HepG2 (cell line): ENCODE data around the gene P4HTM. TPM values are rescaled to one million over a fixed set of nuclear protein-coding genes. Genes with fewer than 3 reads are reported as not detected.

Experiments used
- ATAC-seq: fragments of 200-7000 bp; cut with Tn5 transposase; 3 replicates; pipeline ENCODE4 v1.9.1; 2020; ENCODE audit warnings: mild to moderate bottlenecking, moderate library complexity
- BruUV-seq: library from RNA; stranded (reverse); fragments of 400-500 nt; replicated peaks from 2 replicates; lab custom pipeline; 2021; lab: Mats Ljungman, UMichigan
- CTCF ChIA-PET: fragments of 300-600 bp; formaldehyde crosslinking; extraction: SDS; loops from one replicate; lab custom pipeline; 2021; ENCODE audit warnings: low total read pairs, inconsistent platforms, low intra/inter-chr PET ratio; lab: Yijun Ruan, JAX
- POLR2A ChIA-PET: fragments of 350-600 bp; sonication (Branson Sonifier 250); formaldehyde crosslinking; loops from one replicate; lab custom pipeline; 2020; ENCODE audit warnings: antibody characterized with exemption, inconsistent platforms; lab: Yijun Ruan, JAX
- DNase-seq: peaks from one replicate; pipeline ENCODE4 v3.0.0-alpha.2; 2015; ENCODE audit warnings: low spot score
- FAIRE-seq: peaks from 3 replicates; lab custom pipeline; 2011; peaks lifted over from hg19 to GRCh38; lab: Jason Lieb, UNC
- H2AFZ ChIP-seq: one replicate; pipeline ENCODE4 v1.6.1; 2011; ENCODE audit warnings: low read length, inconsistent platforms
- H3K27ac ChIP-seq: fragments of 300-600 bp; 3 replicates; pipeline ENCODE4 v1.8.0; 2011; ENCODE audit warnings: mixed run types, mild to moderate bottlenecking, mixed read lengths, low read length, inconsistent platforms; ENCODE audit not compliant: insufficient read depth; ENCODE audit errors: extremely low read length
- H3K27me3 ChIP-seq, 2 experiments: fragments of 200-600 bp in 1 of 2; 2 replicates in 1 of 2; 3 replicates in 1 of 2; pipeline versions ENCODE4 v1.6.0 to v1.8.0; 2011; ENCODE audit warnings: low read length in 2 of 2, mild to moderate bottlenecking in 2 of 2, moderate library complexity in 2 of 2, inconsistent platforms in 1 of 2; ENCODE audit not compliant: insufficient read depth in 2 of 2, control insufficient read depth in 1 of 2
- H3K36me3 ChIP-seq, 2 experiments: fragments of 200-600 bp in 1 of 2; replicated peaks in 1 of 2; 2 replicates in 1 of 2; 3 replicates in 1 of 2; pipeline versions ENCODE4 v1.5.1 to v1.8.0; 2011; ENCODE audit warnings: low read length in 2 of 2, inconsistent platforms in 1 of 2; ENCODE audit not compliant: insufficient read depth in 2 of 2, control insufficient read depth in 1 of 2
- H3K4me1 ChIP-seq: 2 replicates; pipeline ENCODE4 v1.5.1; 2012; ENCODE audit warnings: low read length, inconsistent platforms; ENCODE audit not compliant: insufficient read depth
- H3K4me2 ChIP-seq: 2 replicates; pipeline ENCODE4 v1.6.0; 2011; ENCODE audit warnings: low read depth, low read length, inconsistent platforms
- H3K4me3 ChIP-seq, 3 experiments: fragments of 200-600 bp in 1 of 3; sonication (generic), shearing (Covaris generic) in 1 of 3; replicated peaks in 1 of 3; 2 replicates each; pipeline ENCODE4 v1.5.1; 2011 to 2016; ENCODE audit warnings: low read length in 3 of 3, inconsistent platforms in 2 of 3, low read depth in 2 of 3, mild to moderate bottlenecking in 2 of 3, control low read depth in 1 of 3, mixed read lengths in 1 of 3; ENCODE audit not compliant: insufficient read depth in 1 of 3
- H3K79me2 ChIP-seq: one replicate; pipeline ENCODE4 v1.6.1; 2011; ENCODE audit warnings: low read length, inconsistent platforms; ENCODE audit not compliant: insufficient read depth
- H3K9ac ChIP-seq: 2 replicates; pipeline ENCODE4 v1.6.0; 2011; ENCODE audit warnings: mild to moderate bottlenecking, low read depth, low read length, inconsistent platforms; ENCODE audit not compliant: insufficient read depth
- H3K9me3 ChIP-seq: 2 replicates; pipeline ENCODE4 v1.5.1; 2012; ENCODE audit warnings: mild to moderate bottlenecking, low read length
- H4K20me1 ChIP-seq: 2 replicates; pipeline ENCODE4 v1.6.0; 2011; ENCODE audit warnings: inconsistent platforms, mild to moderate bottlenecking, low read length, moderate library complexity; ENCODE audit not compliant: insufficient read depth
- KDM4B ChIP-seq: sonication (generic); formaldehyde crosslinking; IDR thresholded peaks from 2 replicates; pipeline ENCODE4 v1.4.0; 2020; ENCODE audit warnings: missing genetic modification reagents
- MTA1 ChIP-seq: sonication (generic); formaldehyde crosslinking; IDR thresholded peaks from 2 replicates; pipeline ENCODE4 v1.4.0; 2020; ENCODE audit warnings: missing genetic modification reagents, mild to moderate bottlenecking, borderline replicate concordance
- NBN ChIP-seq: fragments of 450-650 bp; conservative IDR thresholded peaks from 2 replicates; pipeline ENCODE4 v1.6.1; 2017
- NR3C1 ChIP-seq: sonication (generic); formaldehyde crosslinking; IDR thresholded peaks from 2 replicates; pipeline ENCODE4 v1.4.0; 2020; ENCODE audit warnings: missing genetic modification reagents
- POLR2AphosphoS5 ChIP-seq: IDR thresholded peaks from 2 replicates; pipeline ENCODE4 v1.6.1; 2012; ENCODE audit warnings: low read depth, low read length
- RBFOX2 ChIP-seq: fragments of 200-400 bp; formaldehyde crosslinking; IDR thresholded peaks from 2 replicates; pipeline ENCODE4 v1.6.1; 2017; ENCODE audit warnings: low read depth, mild to moderate bottlenecking, low read length
- RBM39 ChIP-seq: fragments of 200-400 bp; formaldehyde crosslinking; IDR thresholded peaks from one replicate; pipeline ENCODE4 v1.6.1; 2018; ENCODE audit warnings: antibody characterized with exemption, mild to moderate bottlenecking, low read depth, low read length; ENCODE audit not compliant: poor library complexity, severe bottlenecking
- SOX13 ChIP-seq, 3 experiments: fragments of 450-650 bp in 1 of 3; sonication (generic) in 1 of 3; formaldehyde crosslinking in 1 of 3; IDR thresholded peaks in 2 of 3; conservative IDR thresholded peaks in 1 of 3; 2 replicates each; pipeline versions ENCODE4 v1.5.0 to v1.6.1; 2016 to 2020; ENCODE audit warnings: antibody characterized with exemption in 1 of 3, mild to moderate bottlenecking in 1 of 3, missing compliant biosample characterization in 1 of 3, missing genetic modification reagents in 1 of 3, moderate library complexity in 1 of 3
- ZBTB34 ChIP-seq: sonication (generic); formaldehyde crosslinking; IDR thresholded peaks from 2 replicates; pipeline ENCODE4 v1.8.0; 2022; ENCODE audit warnings: mild to moderate bottlenecking, missing genetic modification reagents
- ZFP82 ChIP-seq: sonication (generic); formaldehyde crosslinking; IDR thresholded peaks from 2 replicates; pipeline ENCODE4 v1.5.1; 2020; ENCODE audit warnings: mild to moderate bottlenecking, missing genetic modification reagents, borderline replicate concordance
- ZNF639 ChIP-seq: conservative IDR thresholded peaks from 2 replicates; pipeline ENCODE4 v1.6.1; 2018; ENCODE audit warnings: missing genetic modification reagents
- WGBS: methylation state at CpG from one replicate; pipeline ENCODE4 v1.1.6; 2017; ENCODE audit warnings: low lambda C conversion rate; 5-methylcytosine and 5-hydroxymethylcytosine counted together
- in situ Hi-C: cut with HindIII; loops from 2 replicates; pipeline ENCODE4 v1.10.0; 2017; ENCODE audit warnings: low pct_unique_long_range_greater_than_20kb; ENCODE audit not compliant: extremely low pct_ligation_motif_present
- intact Hi-C: fragments of 100-400 bp; cut with micrococcal nuclease; formaldehyde crosslinking; loops from one replicate; pipeline ENCODE4 v1.10.0; 2022; ENCODE audit not compliant: unreplicated experiment
- polyA plus RNA-seq, 8 experiments: library from polyadenylated mRNA; depleted of rRNA in 3 of 8; stranded (reverse) in 7 of 8; unstranded in 1 of 8; fragments of >200 nt; fragmentation: Illumina TruSeq in 4 of 8; extraction: Trizol in 4 of 8; gene quantifications; 2 replicates each; pipeline versions ENCODE4 v1.2.1 to v1.2.3, GENCODE V29; 2011 to 2016; ENCODE audit warnings: low read depth in 4 of 8, missing spikeins in 1 of 8, mixed read lengths in 1 of 8; ENCODE audit not compliant: insufficient read depth in 1 of 8
- total RNA-seq, 5 experiments: library from RNA; depleted of rRNA; stranded (reverse); fragments of >200 nt; fragmentation: Illumina TruSeq; extraction: Trizol; gene quantifications; 2 replicates each; pipeline ENCODE4 v1.2.3, GENCODE V29; 2016; ENCODE audit warnings: low read depth in 1 of 5
- TF ChIP-seq, protein P1 (sequence below): sonication (generic); formaldehyde crosslinking; IDR thresholded peaks from 2 replicates; pipeline ENCODE4 v1.5.0; 2020; ENCODE audit warnings: mild to moderate bottlenecking, missing genetic modification reagents, borderline replicate concordance
- TF ChIP-seq, protein P2 (sequence below): sonication (generic); formaldehyde crosslinking; IDR thresholded peaks from 2 replicates; pipeline ENCODE4 v1.5.0; 2020; ENCODE audit warnings: mild to moderate bottlenecking, missing genetic modification reagents

Gene P4HTM
- total and polyA plus RNA-seq, 2 of the 13 experiments (the other 11 are each of a cell fraction or from before 2014, with no cell fraction given): 0.01 TPM; not detected in 1

- H3K79me2 ChIP-seq: peaks cover 34% of the 10 kb centered on the region
- DNase-seq: no peak
- POLR2A ChIA-PET: interaction anchor here (0.9 to 11.1 kb wide), 3 partner anchors 16 to 476 kb away, joined by 3 to 280 read pairs (median 3); partner anchors contain the start of gene WDR6
- no peak for TF ChIP-seq SOX13 (IDR thresholded peaks at IDR 0.05)
- no peak for TF ChIP-seq SOX13 (CRISPR knock-in tag; conservative IDR thresholded peaks at IDR 0.05 in 1 of 2, IDR thresholded peaks at IDR 0.05 in 1 of 2)
- no peak for TF ChIP-seq ZFP82 (CRISPR knock-in tag)
- TF ChIP-seq, protein P1, sequence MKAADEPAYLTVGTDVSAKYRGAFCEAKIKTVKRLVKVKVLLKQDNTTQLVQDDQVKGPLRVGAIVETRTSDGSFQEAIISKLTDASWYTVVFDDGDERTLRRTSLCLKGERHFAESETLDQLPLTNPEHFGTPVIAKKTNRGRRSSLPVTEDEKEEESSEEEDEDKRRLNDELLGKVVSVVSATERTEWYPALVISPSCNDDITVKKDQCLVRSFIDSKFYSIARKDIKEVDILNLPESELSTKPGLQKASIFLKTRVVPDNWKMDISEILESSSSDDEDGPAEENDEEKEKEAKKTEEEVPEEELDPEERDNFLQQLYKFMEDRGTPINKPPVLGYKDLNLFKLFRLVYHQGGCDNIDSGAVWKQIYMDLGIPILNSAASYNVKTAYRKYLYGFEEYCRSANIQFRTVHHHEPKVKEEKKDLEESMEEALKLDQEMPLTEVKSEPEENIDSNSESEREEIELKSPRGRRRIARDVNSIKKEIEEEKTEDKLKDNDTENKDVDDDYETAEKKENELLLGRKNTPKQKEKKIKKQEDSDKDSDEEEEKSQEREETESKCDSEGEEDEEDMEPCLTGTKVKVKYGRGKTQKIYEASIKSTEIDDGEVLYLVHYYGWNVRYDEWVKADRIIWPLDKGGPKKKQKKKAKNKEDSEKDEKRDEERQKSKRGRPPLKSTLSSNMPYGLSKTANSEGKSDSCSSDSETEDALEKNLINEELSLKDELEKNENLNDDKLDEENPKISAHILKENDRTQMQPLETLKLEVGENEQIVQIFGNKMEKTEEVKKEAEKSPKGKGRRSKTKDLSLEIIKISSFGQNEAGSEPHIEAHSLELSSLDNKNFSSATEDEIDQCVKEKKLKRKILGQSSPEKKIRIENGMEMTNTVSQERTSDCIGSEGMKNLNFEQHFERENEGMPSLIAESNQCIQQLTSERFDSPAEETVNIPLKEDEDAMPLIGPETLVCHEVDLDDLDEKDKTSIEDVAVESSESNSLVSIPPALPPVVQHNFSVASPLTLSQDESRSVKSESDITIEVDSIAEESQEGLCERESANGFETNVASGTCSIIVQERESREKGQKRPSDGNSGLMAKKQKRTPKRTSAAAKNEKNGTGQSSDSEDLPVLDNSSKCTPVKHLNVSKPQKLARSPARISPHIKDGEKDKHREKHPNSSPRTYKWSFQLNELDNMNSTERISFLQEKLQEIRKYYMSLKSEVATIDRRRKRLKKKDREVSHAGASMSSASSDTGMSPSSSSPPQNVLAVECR (CRISPR knock-in tag): 0 out of 2 replicates have a peak, but pooled peaks have one; percentile 42
- no peak for TF ChIP-seq RBM39
- TF ChIP-seq NBN: no peak
- TF ChIP-seq KDM4B (CRISPR knock-in tag): no peak
- no peak for TF ChIP-seq MTA1 (CRISPR knock-in tag)
- no peak for TF ChIP-seq ZBTB34 (CRISPR knock-in tag)
- TF ChIP-seq, protein P2, sequence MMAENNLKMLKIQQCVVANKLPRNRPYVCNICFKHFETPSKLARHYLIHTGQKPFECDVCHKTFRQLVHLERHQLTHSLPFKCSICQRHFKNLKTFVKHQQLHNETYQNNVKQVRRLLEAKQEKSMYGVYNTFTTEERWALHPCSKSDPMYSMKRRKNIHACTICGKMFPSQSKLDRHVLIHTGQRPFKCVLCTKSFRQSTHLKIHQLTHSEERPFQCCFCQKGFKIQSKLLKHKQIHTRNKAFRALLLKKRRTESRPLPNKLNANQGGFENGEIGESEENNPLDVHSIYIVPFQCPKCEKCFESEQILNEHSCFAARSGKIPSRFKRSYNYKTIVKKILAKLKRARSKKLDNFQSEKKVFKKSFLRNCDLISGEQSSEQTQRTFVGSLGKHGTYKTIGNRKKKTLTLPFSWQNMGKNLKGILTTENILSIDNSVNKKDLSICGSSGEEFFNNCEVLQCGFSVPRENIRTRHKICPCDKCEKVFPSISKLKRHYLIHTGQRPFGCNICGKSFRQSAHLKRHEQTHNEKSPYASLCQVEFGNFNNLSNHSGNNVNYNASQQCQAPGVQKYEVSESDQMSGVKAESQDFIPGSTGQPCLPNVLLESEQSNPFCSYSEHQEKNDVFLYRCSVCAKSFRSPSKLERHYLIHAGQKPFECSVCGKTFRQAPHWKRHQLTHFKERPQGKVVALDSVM: peak; percentile 57; the same call in 1 of the 2 replicates
- peak; percentile 61 for TF ChIP-seq RBFOX2
- no peak for TF ChIP-seq NR3C1
- peak; percentile 21; the same call in 1 of the 2 replicates for TF ChIP-seq POLR2AphosphoS5
- TF ChIP-seq ZNF639 (CRISPR knock-in tag): no peak
Measured at GRCh38 chr3:49025005-49025792, 35.2 kb downstream of the P4HTM start.

More at GRCh38 chr3:49025005-49025792, 35.2 kb downstream of the P4HTM start:
- Histone ChIP-seq H3K4me2 (no peak overlapping the region), H3K27ac (no peak overlapping the region), H3K4me1 (peaks cover 55% of the 10 kb centered on the region), H3K4me3 (no peak overlapping the region), H3K9me3 (no peaks in the 10 kb centered on the region), H2AFZ (no peak overlapping the region), H4K20me1 (no peaks in the 10 kb centered on the region), H3K27me3 (no peaks in the 10 kb centered on the region; a peak in 1 of 5 replicates), H3K36me3 (peaks cover 16 to 34% of the 10 kb centered on the region in 2 experiments), H3K9ac (no peak overlapping the region)
- no peak for FAIRE-seq
- in situ Hi-C loops: no loop called here
- BruUV-seq: no TSS peak
- CTCF ChIA-PET: no interaction called here
- intact Hi-C loops: no loop called here
- no peak for ATAC-seq
- 91% methylated on average over 7 of the region's 13 CpGs for WGBS
